ENCODE results near the gene TTC6. TPM values are rescaled to one million over a fixed set of nuclear protein-coding genes. Genes with fewer than 3 reads are reported as not detected.
A peak's percentile ranks its signal among the peaks of the same experiment; 100 is the strongest.

Gene TTC6
- total and polyA plus RNA-seq, 2 donors (not counting 3 experiments of a cell fraction or from before 2014, with no cell fraction given) = 0.75 TPM; not detected in 1

DNA sequence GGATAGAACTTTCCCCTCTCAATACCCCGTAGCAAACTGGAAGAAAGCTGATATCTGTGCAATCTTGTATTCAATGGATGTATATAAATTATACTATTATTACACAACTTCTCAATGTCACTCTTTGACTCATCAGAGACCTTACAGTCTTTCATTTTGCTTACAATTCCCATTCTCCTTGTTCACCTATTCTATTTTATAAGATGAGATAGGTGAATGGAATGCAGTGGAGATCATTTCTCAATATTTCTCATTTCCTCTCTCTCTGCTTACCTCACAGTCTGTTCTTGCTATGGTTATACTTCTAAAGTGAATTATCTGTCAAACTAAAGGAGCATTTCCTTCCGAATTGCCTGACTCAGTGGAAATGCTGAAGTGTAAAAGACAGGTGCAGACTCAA lies 15.3 kb upstream of the TTC6 start:
- dilution Hi-C loops (cut with MboI; ENCODE audit: extremely low pct_ligation_motif_present, low sequenced_read_pairs) = no loop called here
- peaks cover 17 to 25% of the 10 kb centered on the region in 2 experiments for H3K27me3 ChIP-seq (ENCODE audit: control insufficient read depth in 2 of 2, insufficient read depth in 2 of 2, low read length in 2 of 2)
- H3K9ac ChIP-seq (replicated peaks; ENCODE audit: extremely low read depth, insufficient read depth, low read length) = no peak overlapping the region
- H3K4me1 ChIP-seq (ENCODE audit: control insufficient read depth, extremely low read depth, insufficient read depth, low read length) = peaks cover 10% of the 10 kb centered on the region
- no peak overlapping the region for H3K4me2 ChIP-seq (ENCODE audit: insufficient read depth, low read length)
- no peak for DNase-seq (ENCODE audit: low read depth, low spot score)
- ChIA-PET POLR2A (no interaction called here), CTCF (no interaction called here)
- no peak overlapping the region for H3K4me3 ChIP-seq (replicated peaks in 1 of 3; ENCODE audit: insufficient read depth in 1 of 3, low read depth in 1 of 3, low read length in 3 of 3)
- TF ChIP-seq FOS (IDR thresholded peaks at IDR 0.05; ENCODE audit: borderline replicate concordance, insufficient read depth, low read length) = peak; percentile 54
- TF ChIP-seq GATA2 (IDR thresholded peaks at IDR 0.05; ENCODE audit: insufficient read depth, insufficient read length, low read depth, low read length) = peak; percentile 40
- no peak for TF ChIP-seq POLR2A (IDR thresholded peaks at IDR 0.05; ENCODE audit: low read depth, low read length)
- no peak for FAIRE-seq
- H3K36me3 ChIP-seq (ENCODE audit: control insufficient read depth in 2 of 2, extremely low read depth in 1 of 2, insufficient read depth in 2 of 2, low read length in 2 of 2) = no peaks in the 10 kb centered on the region
- H4K20me1 ChIP-seq (replicated peaks; ENCODE audit: control insufficient read depth, extremely low read depth, insufficient read depth, low read length) = no peaks in the 10 kb centered on the region
- no peak overlapping the region for H3K27ac ChIP-seq (ENCODE audit: insufficient read depth, low read depth, low read length)
- no peaks in the 10 kb centered on the region for H3K9me3 ChIP-seq (replicated peaks; ENCODE audit: control insufficient read depth, insufficient read depth, low read length)
- no peaks in the 10 kb centered on the region for H3K9me1 ChIP-seq (replicated peaks; ENCODE audit: control insufficient read depth, extremely low read depth, insufficient read depth, low read length)
- no TSS peak for BruUV-seq (replicated peaks)
- intact Hi-C loops (cut with micrococcal nuclease) = no loop called here
- H2AFZ ChIP-seq (ENCODE audit: low read depth, low read length) = no peak overlapping the region
- H3K79me2 ChIP-seq (ENCODE audit: control insufficient read depth, insufficient read depth, low read length) = no peaks in the 10 kb centered on the region

DNA sequence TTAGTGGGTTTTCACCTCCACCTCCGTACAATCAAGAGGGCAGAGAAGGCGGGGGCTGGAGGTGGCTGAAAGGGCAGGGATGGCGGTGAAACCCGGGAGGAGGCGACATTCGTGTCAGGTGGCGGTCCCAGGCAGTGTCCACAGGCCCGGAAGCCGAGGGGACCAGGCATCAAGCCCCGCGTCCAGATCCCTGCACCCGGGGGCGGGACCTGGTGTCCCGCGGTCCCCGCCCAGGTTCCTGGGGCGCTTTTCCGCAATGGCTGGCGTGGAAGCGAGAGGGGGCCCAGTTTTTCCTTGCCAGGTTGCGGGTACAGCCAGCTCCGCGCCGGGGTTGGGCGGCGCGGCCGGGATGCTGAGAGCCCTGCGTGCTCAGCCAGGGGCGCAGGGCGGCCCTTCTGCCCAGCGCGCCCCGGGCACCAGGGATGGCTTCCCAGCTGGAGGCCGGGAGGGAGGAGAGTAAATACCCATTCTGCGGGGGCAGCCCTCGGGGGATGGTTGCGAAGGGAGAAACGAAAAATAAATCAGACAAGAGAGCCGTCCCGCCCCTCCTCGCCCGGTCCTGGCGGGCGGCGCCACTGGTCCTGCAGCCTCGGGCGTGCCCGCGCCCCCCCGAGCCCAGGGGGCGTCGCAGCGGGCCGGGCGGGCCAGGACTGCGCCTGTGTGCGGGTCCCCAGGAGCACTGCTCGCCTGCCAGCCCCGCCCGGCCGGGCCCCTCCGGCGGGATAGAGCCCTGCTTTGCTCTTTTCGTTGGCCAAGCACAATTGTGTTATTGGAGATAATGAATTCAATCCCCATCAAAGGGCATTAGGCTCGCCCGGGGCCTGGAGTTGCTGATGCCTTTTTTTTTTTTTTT lies 11.8 kb upstream of the TTC6 start:
- no peak overlapping the region for H2AFZ ChIP-seq (ENCODE audit: low read depth, low read length)
- H3K27me3 ChIP-seq (ENCODE audit: control insufficient read depth in 2 of 2, insufficient read depth in 2 of 2, low read length in 2 of 2) = peaks cover 44 to 60% of the 10 kb centered on the region in 2 experiments
- FAIRE-seq (no peak), DNase-seq (ENCODE audit: low read depth, low spot score) (no peak)
- no peak overlapping the region for H3K9ac ChIP-seq (replicated peaks; ENCODE audit: extremely low read depth, insufficient read depth, low read length)
- H3K36me3 ChIP-seq (ENCODE audit: control insufficient read depth in 2 of 2, extremely low read depth in 1 of 2, insufficient read depth in 2 of 2, low read length in 2 of 2) = no peaks in the 10 kb centered on the region
- no peaks in the 10 kb centered on the region for H3K79me2 ChIP-seq (ENCODE audit: control insufficient read depth, insufficient read depth, low read length)
- H3K4me3 ChIP-seq (replicated peaks in 1 of 3; ENCODE audit: insufficient read depth in 1 of 3, low read depth in 1 of 3, low read length in 3 of 3) = peak overlapping the region in 2 of 3 experiments; percentile 10 to 17
- peaks cover 14% of the 10 kb centered on the region for H3K4me1 ChIP-seq (ENCODE audit: control insufficient read depth, extremely low read depth, insufficient read depth, low read length)
- BruUV-seq (replicated peaks) = no TSS peak
- CTCF ChIA-PET = no interaction called here
- H3K27ac ChIP-seq (ENCODE audit: insufficient read depth, low read depth, low read length) = no peak overlapping the region
- H3K4me2 ChIP-seq (ENCODE audit: insufficient read depth, low read length) = peak overlapping the region; percentile 38
- peaks cover 6% of the 10 kb centered on the region for H4K20me1 ChIP-seq (replicated peaks; ENCODE audit: control insufficient read depth, extremely low read depth, insufficient read depth, low read length)
- H3K9me3 ChIP-seq (replicated peaks; ENCODE audit: control insufficient read depth, insufficient read depth, low read length) = no peaks in the 10 kb centered on the region
- no peak for TF ChIP-seq POLR2A (IDR thresholded peaks at IDR 0.05; ENCODE audit: low read depth, low read length)
- TF ChIP-seq EZH2 (IDR thresholded peaks at IDR 0.05; ENCODE audit: borderline replicate concordance, low read depth, low read length, severe bottlenecking) = peak; percentile 94
- dilution Hi-C loops (cut with MboI; ENCODE audit: extremely low pct_ligation_motif_present, low sequenced_read_pairs) (no loop called here), intact Hi-C loops (cut with micrococcal nuclease) (no loop called here)
- POLR2A ChIA-PET = no interaction called here
- no peaks in the 10 kb centered on the region for H3K9me1 ChIP-seq (replicated peaks; ENCODE audit: control insufficient read depth, extremely low read depth, insufficient read depth, low read length)
